ENCODE results near the gene SGCA.

DNA sequence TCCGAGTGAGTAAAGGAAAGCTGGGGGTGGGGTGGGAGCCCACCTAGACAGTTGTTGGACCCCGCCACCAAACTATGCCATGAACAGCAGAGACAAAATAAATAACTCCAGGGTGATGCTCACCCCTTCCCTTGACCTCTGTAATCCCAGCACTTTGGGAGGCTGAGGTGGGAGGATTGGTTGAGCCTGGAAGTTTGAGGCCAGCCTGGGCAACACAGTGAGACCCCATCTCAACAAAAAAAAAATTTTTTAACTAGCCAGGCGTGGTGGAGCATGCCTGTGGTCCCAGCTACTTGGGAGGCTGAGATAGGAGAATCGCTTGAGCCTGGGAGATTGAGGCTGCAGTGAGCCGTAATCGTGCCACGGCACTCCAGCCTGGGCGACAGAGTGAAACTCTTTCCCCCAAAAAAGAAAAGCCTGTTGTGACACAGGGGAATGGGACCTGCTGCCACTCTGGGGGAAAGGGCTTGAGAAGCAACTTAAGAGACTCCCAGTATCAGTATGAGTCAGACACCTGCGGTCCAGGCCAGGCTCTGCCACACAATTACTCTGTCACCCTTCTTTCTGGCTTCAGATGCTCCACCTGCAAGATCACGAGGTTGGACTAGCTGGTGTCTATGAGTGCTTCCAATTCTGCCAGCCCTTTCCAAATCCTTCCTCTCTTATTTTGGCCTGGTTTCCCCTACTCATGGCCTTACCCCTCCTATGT, 5.0 kb downstream of the SGCA start:
- TF ChIP-seq, protein P1, sequence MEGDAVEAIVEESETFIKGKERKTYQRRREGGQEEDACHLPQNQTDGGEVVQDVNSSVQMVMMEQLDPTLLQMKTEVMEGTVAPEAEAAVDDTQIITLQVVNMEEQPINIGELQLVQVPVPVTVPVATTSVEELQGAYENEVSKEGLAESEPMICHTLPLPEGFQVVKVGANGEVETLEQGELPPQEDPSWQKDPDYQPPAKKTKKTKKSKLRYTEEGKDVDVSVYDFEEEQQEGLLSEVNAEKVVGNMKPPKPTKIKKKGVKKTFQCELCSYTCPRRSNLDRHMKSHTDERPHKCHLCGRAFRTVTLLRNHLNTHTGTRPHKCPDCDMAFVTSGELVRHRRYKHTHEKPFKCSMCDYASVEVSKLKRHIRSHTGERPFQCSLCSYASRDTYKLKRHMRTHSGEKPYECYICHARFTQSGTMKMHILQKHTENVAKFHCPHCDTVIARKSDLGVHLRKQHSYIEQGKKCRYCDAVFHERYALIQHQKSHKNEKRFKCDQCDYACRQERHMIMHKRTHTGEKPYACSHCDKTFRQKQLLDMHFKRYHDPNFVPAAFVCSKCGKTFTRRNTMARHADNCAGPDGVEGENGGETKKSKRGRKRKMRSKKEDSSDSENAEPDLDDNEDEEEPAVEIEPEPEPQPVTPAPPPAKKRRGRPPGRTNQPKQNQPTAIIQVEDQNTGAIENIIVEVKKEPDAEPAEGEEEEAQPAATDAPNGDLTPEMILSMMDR (IDR thresholded peaks at IDR 0.05): no peak
- no peak for TF ChIP-seq POLR2A (IDR thresholded peaks at IDR 0.05)

Measured in body of pancreas (tissue), 4 donors.